Measurements from ENCODE around the gene SKA3.

The SKA3 gene

GRCh38 chr13:21124852-21125251 is 51.5 kb downstream of the SKA3 start:
- ChIA-PET POLR2A (no interaction called here), CTCF (interaction anchor here (0.9 kb wide), 1 partner anchor 13 kb away, joined by 3 read pairs; no protein-coding TSS in a partner anchor)
- no peak for DNase-seq (ENCODE audit: extremely low spot score)
- TF ChIP-seq CTCF (IDR thresholded peaks at IDR 0.05; ENCODE audit: control extremely low read depth, extremely low read depth, low read depth, missing control alignments) = no peak

- DNase-seq (ENCODE audit: extremely low spot score) = no peak
- ChIA-PET POLR2A (no interaction called here), CTCF (interaction anchor here (1.3 kb wide), 1 partner anchor 56 kb away, joined by 3 read pairs; no protein-coding TSS in a partner anchor)
- TF ChIP-seq CTCF (IDR thresholded peaks at IDR 0.05; ENCODE audit: control extremely low read depth, extremely low read depth, low read depth, missing control alignments) = no peak
Measured at GRCh38 chr13:21123956-21124355, 52.4 kb downstream of the SKA3 start.

- DNase-seq (ENCODE audit: extremely low spot score) = no peak
- ChIA-PET CTCF (no interaction called here), POLR2A (no interaction called here)
- no peak for TF ChIP-seq CTCF (IDR thresholded peaks at IDR 0.05; ENCODE audit: control extremely low read depth, extremely low read depth, low read depth, missing control alignments)
Measured at GRCh38 chr13:21121616-21122015, 54.7 kb downstream of the SKA3 start.

- TF ChIP-seq CTCF (IDR thresholded peaks at IDR 0.05; ENCODE audit: control extremely low read depth, extremely low read depth, low read depth, missing control alignments) = no peak
- ChIA-PET CTCF (interaction anchor here (0.7 kb wide), 1 partner anchor 9 kb away, joined by 3 read pairs; no protein-coding TSS in a partner anchor), POLR2A (no interaction called here)
- no peak for DNase-seq (ENCODE audit: extremely low spot score)
Measured at GRCh38 chr13:21120191-21120590, 56.2 kb downstream of the SKA3 start.

- TF ChIP-seq CTCF (IDR thresholded peaks at IDR 0.05; ENCODE audit: control extremely low read depth, extremely low read depth, low read depth, missing control alignments) = no peak
- DNase-seq (ENCODE audit: extremely low spot score) = no peak
- ChIA-PET POLR2A (no interaction called here), CTCF (interaction anchor here (0.7 kb wide), 1 partner anchor 9 kb away, joined by 3 read pairs; no protein-coding TSS in a partner anchor)
Measured at GRCh38 chr13:21119526-21119925, 56.8 kb downstream of the SKA3 start.

- no peak for DNase-seq (ENCODE audit: extremely low spot score)
- CTCF ChIA-PET = interaction anchor here (1.3 kb wide), 1 partner anchor 13 kb away, joined by 4 read pairs; no protein-coding TSS in a partner anchor
- TF ChIP-seq CTCF (IDR thresholded peaks at IDR 0.05; ENCODE audit: control extremely low read depth, extremely low read depth, low read depth, missing control alignments) = no peak
- POLR2A ChIA-PET = no interaction called here
Measured at GRCh38 chr13:21118180-21118579, 58.2 kb downstream of the SKA3 start.
